Measurements from ENCODE around the gene DAPL1.

Gene DAPL1

DNA sequence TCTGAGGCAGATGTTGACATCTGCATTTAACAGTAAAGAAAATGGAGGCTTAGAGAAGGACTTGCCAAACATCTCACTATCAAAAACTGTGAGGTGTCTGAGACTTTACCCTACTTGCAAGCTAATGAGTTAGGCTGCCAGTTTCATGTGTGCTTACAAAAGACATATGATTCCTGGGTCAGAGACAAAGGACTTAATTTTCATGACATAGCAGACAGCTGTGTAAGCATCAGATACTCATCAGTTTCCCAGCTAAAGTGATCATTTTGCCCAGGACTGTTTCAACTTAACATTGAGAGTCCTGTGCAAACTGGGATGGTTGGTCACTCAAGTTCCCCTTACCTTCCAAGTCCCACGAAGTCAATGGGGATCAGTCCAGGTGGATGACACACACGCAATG lies 18.9 kb upstream of the DAPL1 start:
- H3K4me3 ChIP-seq (ENCODE audit: control insufficient read depth, low read depth, low read length): no peak overlapping the region
- TF ChIP-seq, protein P1, sequence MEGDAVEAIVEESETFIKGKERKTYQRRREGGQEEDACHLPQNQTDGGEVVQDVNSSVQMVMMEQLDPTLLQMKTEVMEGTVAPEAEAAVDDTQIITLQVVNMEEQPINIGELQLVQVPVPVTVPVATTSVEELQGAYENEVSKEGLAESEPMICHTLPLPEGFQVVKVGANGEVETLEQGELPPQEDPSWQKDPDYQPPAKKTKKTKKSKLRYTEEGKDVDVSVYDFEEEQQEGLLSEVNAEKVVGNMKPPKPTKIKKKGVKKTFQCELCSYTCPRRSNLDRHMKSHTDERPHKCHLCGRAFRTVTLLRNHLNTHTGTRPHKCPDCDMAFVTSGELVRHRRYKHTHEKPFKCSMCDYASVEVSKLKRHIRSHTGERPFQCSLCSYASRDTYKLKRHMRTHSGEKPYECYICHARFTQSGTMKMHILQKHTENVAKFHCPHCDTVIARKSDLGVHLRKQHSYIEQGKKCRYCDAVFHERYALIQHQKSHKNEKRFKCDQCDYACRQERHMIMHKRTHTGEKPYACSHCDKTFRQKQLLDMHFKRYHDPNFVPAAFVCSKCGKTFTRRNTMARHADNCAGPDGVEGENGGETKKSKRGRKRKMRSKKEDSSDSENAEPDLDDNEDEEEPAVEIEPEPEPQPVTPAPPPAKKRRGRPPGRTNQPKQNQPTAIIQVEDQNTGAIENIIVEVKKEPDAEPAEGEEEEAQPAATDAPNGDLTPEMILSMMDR (IDR thresholded peaks at IDR 0.05; ENCODE audit: control insufficient read depth, insufficient read depth, low read depth, low read length, missing control alignments): no peak
- no peak for DNase-seq (ENCODE audit: low read depth)

DNA sequence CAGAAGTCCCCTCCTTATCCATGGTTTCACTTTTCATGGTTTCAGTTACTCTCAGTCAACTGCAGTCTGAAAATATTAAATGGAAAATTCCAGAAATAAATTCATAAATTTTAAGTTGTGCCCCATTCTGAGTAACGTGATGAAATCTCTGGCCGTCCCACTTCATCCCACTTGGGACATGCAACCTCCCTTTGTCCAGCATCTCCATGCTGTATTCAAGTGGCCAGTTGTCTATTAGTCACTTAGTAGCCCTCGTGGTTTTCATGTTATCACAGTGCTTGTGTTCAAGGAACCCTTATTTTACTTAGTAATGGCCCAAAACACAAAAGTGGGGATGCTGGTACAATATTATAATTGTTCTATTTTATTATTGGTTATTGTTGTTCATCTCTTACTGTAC lies 18.0 kb upstream of the DAPL1 start:
- TF ChIP-seq, protein P1 (IDR thresholded peaks at IDR 0.05; ENCODE audit: control insufficient read depth, insufficient read depth, low read depth, low read length, missing control alignments): no peak

DNA sequence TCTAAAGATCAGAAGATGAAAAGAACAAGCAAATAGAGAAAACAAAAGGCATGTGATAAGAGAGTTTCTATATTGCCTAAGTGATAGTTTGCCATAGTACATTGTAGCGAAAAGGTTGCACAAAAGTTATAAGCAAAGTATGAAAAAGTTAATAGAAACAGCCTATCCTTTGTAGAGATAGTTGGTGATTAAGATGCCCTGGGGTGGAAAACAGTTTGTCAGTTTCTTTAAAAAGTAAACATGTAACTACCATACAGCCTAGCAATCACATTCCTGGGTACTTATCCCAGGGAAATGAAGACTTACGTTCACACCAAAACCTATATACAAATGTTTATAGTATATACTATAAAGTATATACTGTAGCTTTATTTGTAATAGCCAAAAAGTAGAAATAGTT lies 16.9 kb upstream of the DAPL1 start:
- no peak for DNase-seq (ENCODE audit: low read depth)
- TF ChIP-seq, protein P1 (IDR thresholded peaks at IDR 0.05; ENCODE audit: control insufficient read depth, insufficient read depth, low read depth, low read length, missing control alignments): no peak

More for the DNA sequence above, 18.0 kb upstream of the DAPL1 start:
- DNase-seq (ENCODE audit: low read depth): no peak
- H3K4me3 ChIP-seq (ENCODE audit: control insufficient read depth, low read depth, low read length): no peak overlapping the region

DNA sequence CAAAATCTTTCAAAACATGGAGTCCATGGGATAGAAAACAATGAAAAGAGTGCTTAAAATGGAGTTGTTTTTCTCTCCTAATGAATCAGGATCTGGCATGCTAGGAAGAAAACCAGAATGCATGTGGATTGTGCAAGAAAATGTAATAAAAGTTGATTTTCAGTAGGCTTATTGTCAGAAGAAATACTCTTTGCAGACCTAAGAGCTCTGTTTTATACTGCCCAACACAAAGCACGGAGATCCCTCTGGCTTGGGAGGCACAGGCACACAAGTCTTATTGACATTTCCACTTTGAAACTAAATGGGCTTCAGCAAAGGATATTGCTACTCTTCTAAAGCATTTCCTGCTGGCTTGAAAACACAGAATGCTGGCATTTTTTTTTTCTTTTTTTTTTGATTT lies 15.5 kb upstream of the DAPL1 start:
- TF ChIP-seq, protein P1 (IDR thresholded peaks at IDR 0.05; ENCODE audit: control insufficient read depth, insufficient read depth, low read depth, low read length, missing control alignments): no peak
- peak; percentile 23 for DNase-seq (ENCODE audit: low read depth)
- H3K4me3 ChIP-seq (ENCODE audit: control insufficient read depth, low read depth, low read length): no peak overlapping the region

More for the DNA sequence above, 16.9 kb upstream of the DAPL1 start:
- no peak overlapping the region for H3K4me3 ChIP-seq (ENCODE audit: control insufficient read depth, low read depth, low read length)

DNA sequence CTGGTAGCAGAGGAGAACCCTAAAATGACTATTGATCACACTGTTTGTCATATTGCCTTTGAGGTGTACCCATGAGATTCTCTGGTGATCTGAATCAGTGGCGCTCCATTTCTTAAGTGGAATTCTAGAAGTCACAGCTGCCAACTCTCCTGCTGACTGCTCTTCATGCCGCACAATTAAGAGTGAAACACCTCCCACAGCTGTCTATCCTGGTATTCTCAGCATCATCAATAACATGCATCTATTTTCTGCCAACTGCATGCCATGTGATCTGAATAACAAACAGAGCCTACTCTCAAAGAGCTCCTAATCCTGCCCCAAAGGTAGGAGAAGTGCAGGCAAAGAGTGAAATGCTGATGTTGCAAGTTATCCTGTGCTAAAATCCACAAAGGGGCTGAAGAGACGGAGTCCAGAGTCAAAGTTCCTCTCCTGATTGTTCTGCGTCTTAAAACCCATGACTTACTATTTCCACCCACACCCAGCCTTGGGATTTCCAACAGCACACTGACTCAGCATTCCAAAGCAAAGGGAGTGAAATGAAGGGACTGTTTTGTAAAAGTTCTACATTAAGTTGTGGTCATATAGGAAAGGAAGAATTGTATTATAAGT lies 13.7 kb upstream of the DAPL1 start:
- no peak overlapping the region for H3K4me3 ChIP-seq (ENCODE audit: control insufficient read depth, low read depth, low read length)
- TF ChIP-seq, protein P1 (IDR thresholded peaks at IDR 0.05; ENCODE audit: control insufficient read depth, insufficient read depth, low read depth, low read length, missing control alignments): no peak
- peak; percentile 24 for DNase-seq (ENCODE audit: low read depth)

DNA sequence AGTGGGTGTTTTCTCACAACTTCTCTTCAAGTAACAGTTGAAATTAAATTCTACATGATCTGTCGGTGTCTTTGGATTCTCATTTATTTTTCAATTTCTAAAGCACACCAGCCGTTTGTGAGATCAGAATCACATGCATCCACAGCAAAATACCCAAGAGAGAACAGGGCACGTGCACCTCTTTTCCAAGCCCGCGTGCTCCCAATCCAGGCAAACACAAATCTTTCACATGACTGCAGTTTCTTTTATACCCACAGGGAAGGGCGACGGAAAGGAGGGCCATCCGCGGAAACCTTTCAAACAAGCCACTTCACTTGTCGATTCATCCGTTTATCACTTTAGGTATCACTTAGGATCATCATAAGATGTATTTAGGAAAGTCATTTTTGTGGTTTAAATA lies 13.0 kb upstream of the DAPL1 start:
- H3K4me3 ChIP-seq (ENCODE audit: control insufficient read depth, low read depth, low read length): no peak overlapping the region
- TF ChIP-seq, protein P1 (IDR thresholded peaks at IDR 0.05; ENCODE audit: control insufficient read depth, insufficient read depth, low read depth, low read length, missing control alignments): no peak
- DNase-seq (ENCODE audit: low read depth): no peak
